Measurements from ENCODE around the gene MRGPRF.

Gene MRGPRF

DNA sequence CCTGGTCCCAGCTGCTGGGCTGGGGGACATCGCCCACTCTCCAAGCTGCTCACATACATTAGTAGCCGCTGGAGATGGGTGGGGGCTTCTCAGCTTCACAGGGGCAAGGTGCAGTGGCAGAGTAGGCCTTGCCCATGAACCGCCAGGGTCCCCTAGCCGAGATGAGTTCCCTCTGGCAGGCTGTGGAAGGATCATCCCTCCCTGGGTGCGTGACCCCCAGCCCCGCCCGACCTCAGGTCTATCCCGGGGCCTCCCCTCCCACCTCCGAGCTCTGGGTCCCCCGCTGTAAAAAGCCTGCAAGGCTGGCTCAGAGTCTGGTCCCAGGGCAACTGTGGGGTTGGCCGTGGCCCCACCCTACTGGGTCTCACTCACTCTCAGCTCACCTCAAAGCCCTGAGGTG, 20.4 kb upstream of the MRGPRF start:
- no peaks in the 10 kb centered on the region for H3K79me2 ChIP-seq (ENCODE audit: low read length)
- no peaks in the 10 kb centered on the region for H3K36me3 ChIP-seq (replicated peaks; ENCODE audit: insufficient read depth, low read length)
- H3K9me2 ChIP-seq (replicated peaks; ENCODE audit: insufficient read depth, low read length), result no peaks in the 10 kb centered on the region
- H3K4me3 ChIP-seq (ENCODE audit: low read length), result no peak overlapping the region
- H4K20me1 ChIP-seq (ENCODE audit: insufficient read depth, low read length), result no peaks in the 10 kb centered on the region
- H3K4me1 ChIP-seq (ENCODE audit: low read length), result no peaks in the 10 kb centered on the region
- no peak overlapping the region for H3K9ac ChIP-seq (ENCODE audit: low read length)
- H2AFZ ChIP-seq (ENCODE audit: low read length), result no peak overlapping the region
- no peaks in the 10 kb centered on the region for H3F3A ChIP-seq (ENCODE audit: insufficient read depth, low read length)
- no peak overlapping the region for H3K27ac ChIP-seq (ENCODE audit: low read length)
- H3K4me2 ChIP-seq (ENCODE audit: low read depth, low read length), result no peak overlapping the region
- TF ChIP-seq, protein P1, sequence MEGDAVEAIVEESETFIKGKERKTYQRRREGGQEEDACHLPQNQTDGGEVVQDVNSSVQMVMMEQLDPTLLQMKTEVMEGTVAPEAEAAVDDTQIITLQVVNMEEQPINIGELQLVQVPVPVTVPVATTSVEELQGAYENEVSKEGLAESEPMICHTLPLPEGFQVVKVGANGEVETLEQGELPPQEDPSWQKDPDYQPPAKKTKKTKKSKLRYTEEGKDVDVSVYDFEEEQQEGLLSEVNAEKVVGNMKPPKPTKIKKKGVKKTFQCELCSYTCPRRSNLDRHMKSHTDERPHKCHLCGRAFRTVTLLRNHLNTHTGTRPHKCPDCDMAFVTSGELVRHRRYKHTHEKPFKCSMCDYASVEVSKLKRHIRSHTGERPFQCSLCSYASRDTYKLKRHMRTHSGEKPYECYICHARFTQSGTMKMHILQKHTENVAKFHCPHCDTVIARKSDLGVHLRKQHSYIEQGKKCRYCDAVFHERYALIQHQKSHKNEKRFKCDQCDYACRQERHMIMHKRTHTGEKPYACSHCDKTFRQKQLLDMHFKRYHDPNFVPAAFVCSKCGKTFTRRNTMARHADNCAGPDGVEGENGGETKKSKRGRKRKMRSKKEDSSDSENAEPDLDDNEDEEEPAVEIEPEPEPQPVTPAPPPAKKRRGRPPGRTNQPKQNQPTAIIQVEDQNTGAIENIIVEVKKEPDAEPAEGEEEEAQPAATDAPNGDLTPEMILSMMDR (IDR thresholded peaks at IDR 0.05; ENCODE audit: low read length), result no peak
- TF ChIP-seq EZH2 (optimal IDR thresholded peaks at IDR 0.05; ENCODE audit: low read depth, low read length) (no peak), EZH2phosphoT487 (IDR thresholded peaks at IDR 0.05; ENCODE audit: low read length) (no peak)
- no peak for DNase-seq
- no peaks in the 10 kb centered on the region for H3K9me3 ChIP-seq (replicated peaks; ENCODE audit: insufficient read depth, low read length)
- peaks cover 43% of the 10 kb centered on the region for H3K27me3 ChIP-seq (replicated peaks; ENCODE audit: insufficient read depth, low read length)

DNA sequence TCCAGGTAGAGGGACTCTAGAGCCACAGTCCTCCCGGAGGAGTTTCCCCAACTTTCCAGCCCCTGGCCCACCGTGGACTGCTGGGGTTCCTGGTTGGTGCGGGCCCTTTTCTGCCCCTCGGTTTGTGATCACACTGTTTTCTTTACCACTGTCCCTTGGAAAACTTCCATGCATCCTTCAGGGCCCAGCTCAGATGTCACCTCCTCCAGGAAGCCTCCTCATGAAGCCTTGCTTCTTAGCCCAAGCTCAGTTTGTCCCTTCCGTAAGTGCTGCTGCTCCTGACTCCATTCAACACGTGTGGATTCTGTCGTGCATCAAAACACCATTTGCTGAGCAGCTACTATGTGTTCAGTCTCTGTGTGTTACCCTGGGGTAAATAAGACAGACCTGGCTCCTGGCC, 19.8 kb upstream of the MRGPRF start:
- Histone ChIP-seq H3K9me2 (replicated peaks; ENCODE audit: insufficient read depth, low read length) (no peaks in the 10 kb centered on the region), H3K4me3 (ENCODE audit: low read length) (no peak overlapping the region), H3K9me3 (replicated peaks; ENCODE audit: insufficient read depth, low read length) (no peaks in the 10 kb centered on the region), H3K4me1 (ENCODE audit: low read length) (no peaks in the 10 kb centered on the region), H3K27ac (ENCODE audit: low read length) (no peak overlapping the region), H4K20me1 (ENCODE audit: insufficient read depth, low read length) (no peaks in the 10 kb centered on the region), H3F3A (ENCODE audit: insufficient read depth, low read length) (no peaks in the 10 kb centered on the region), H2AFZ (ENCODE audit: low read length) (no peak overlapping the region), H3K4me2 (ENCODE audit: low read depth, low read length) (no peak overlapping the region), H3K79me2 (ENCODE audit: low read length) (no peaks in the 10 kb centered on the region), H3K9ac (ENCODE audit: low read length) (no peak overlapping the region), H3K36me3 (replicated peaks; ENCODE audit: insufficient read depth, low read length) (no peaks in the 10 kb centered on the region), H3K27me3 (replicated peaks; ENCODE audit: insufficient read depth, low read length) (peaks cover 43% of the 10 kb centered on the region)
- no peak for DNase-seq
- TF ChIP-seq EZH2phosphoT487 (IDR thresholded peaks at IDR 0.05; ENCODE audit: low read length), result no peak
- no peak for TF ChIP-seq EZH2 (optimal IDR thresholded peaks at IDR 0.05; ENCODE audit: low read depth, low read length)
- TF ChIP-seq, protein P1 (IDR thresholded peaks at IDR 0.05; ENCODE audit: low read length), result no peak

DNA sequence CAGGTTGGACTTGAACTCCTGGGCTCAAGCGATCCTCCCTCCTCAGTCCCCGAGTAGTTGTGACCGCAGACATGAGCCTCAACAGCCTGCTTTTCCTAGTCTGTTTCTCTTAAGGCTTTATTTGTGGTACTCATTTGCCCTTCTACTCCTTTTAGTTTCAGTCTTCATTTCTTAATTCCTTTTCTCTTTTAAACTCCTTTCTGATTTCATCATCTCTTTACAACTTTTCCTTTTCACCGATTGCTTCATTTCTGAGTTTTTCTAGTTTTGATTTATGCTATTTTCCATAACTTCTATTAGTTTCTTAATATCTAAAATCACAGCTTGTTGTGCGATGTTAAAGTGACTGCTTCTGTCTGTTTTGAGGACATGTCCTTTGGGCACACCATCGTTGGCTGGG, 17.3 kb upstream of the MRGPRF start:
- no peak overlapping the region for H3K4me2 ChIP-seq (ENCODE audit: low read depth, low read length)
- no peak overlapping the region for H3K9ac ChIP-seq (ENCODE audit: low read length)
- H3K79me2 ChIP-seq (ENCODE audit: low read length), result no peaks in the 10 kb centered on the region
- no peaks in the 10 kb centered on the region for H4K20me1 ChIP-seq (ENCODE audit: insufficient read depth, low read length)
- no peak overlapping the region for H3K27ac ChIP-seq (ENCODE audit: low read length)
- DNase-seq, result no peak
- H3K9me2 ChIP-seq (replicated peaks; ENCODE audit: insufficient read depth, low read length), result no peaks in the 10 kb centered on the region
- no peak overlapping the region for H2AFZ ChIP-seq (ENCODE audit: low read length)
- no peaks in the 10 kb centered on the region for H3F3A ChIP-seq (ENCODE audit: insufficient read depth, low read length)
- peaks cover 43% of the 10 kb centered on the region for H3K27me3 ChIP-seq (replicated peaks; ENCODE audit: insufficient read depth, low read length)
- H3K4me1 ChIP-seq (ENCODE audit: low read length), result no peaks in the 10 kb centered on the region
- no peaks in the 10 kb centered on the region for H3K36me3 ChIP-seq (replicated peaks; ENCODE audit: insufficient read depth, low read length)
- TF ChIP-seq EZH2phosphoT487 (IDR thresholded peaks at IDR 0.05; ENCODE audit: low read length), result no peak
- TF ChIP-seq, protein P1 (IDR thresholded peaks at IDR 0.05; ENCODE audit: low read length), result no peak
- TF ChIP-seq EZH2 (optimal IDR thresholded peaks at IDR 0.05; ENCODE audit: low read depth, low read length), result no peak
- no peaks in the 10 kb centered on the region for H3K9me3 ChIP-seq (replicated peaks; ENCODE audit: insufficient read depth, low read length)
- H3K4me3 ChIP-seq (ENCODE audit: low read length), result no peak overlapping the region

All from MM.1S (cell line).